PFSK-1 (cell line): ENCODE measurements around the gene KCNK16.
A peak's percentile ranks its signal among the peaks of the same experiment; 100 is the strongest.

Experiments used
- POLR2AphosphoS5 ChIP-seq: IDR thresholded peaks from 2 replicates; pipeline ENCODE4 v1.6.1; 2012; ENCODE audit warnings: low read depth, mild to moderate bottlenecking, control low read depth, low read length, moderate library complexity
- REST ChIP-seq, 2 experiments: IDR thresholded peaks; 2 replicates each; pipeline versions ENCODE4 v1.6.1 to v1.8.0; 2011 to 2012; ENCODE audit warnings: low read depth in 2 of 2, low read length in 2 of 2, control low read depth in 1 of 2, inconsistent platforms in 1 of 2, mild to moderate bottlenecking in 1 of 2, moderate library complexity in 1 of 2; ENCODE audit not compliant: insufficient read depth in 1 of 2
- SIN3A ChIP-seq: IDR thresholded peaks from 2 replicates; pipeline ENCODE4 v1.6.1; 2012; ENCODE audit warnings: mild to moderate bottlenecking, low read length, moderate library complexity, borderline replicate concordance; ENCODE audit not compliant: insufficient read depth

- TF ChIP-seq POLR2AphosphoS5 (no peak), SIN3A (0 out of 2 replicates have a peak, but pooled peaks have one; percentile 27), REST (IDR thresholded peaks at IDR 0.05; ENCODE audit: insufficient read depth in 1 of 2, low read depth in 2 of 2, low read length in 2 of 2) (no peak)
Measured at GRCh38 chr6:39335780-39336545, 13.5 kb upstream of the KCNK16 start.
